Measurements from ENCODE around the gene TTC9. TPM values are rescaled to one million over a fixed set of nuclear protein-coding genes. Genes with fewer than 3 reads are reported as not detected.

TTC9 gene
- total and polyA plus RNA-seq, 9 of the 15 experiments (the other 6 are each of a cell fraction or from before 2014, with no cell fraction given), result 0.07 TPM; not detected in 8

DNA sequence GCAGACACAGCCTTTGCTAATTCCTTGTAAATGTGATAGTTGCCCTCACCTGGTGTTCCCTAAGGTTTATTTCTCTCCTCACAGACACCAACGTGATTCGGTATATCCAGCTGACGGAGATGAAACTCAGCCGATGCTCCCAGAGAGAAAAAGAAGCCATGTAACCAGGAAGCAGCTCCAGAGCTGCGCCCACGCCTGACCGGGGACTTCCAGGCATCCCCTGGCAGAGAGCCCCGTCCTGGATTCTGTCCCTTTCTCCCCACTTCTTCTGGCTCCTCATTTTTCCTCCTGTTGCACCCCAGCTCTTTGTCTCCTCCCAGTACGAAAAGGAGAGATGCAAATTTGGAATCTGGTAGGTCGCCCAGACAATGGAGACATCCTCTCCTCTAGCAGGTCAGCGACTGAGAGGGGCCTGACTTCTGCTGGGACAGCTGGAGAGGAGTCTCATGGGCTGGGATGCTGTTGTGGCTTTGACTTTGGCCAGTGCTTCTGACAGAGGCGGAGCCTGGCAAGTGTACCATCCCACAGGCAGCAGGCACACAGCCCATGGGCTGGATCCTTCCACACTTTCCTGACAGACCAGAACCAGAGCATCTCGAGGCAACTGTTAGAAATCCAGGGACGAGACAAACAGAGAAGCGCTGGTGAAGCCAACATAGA, 29.4 kb downstream of the TTC9 start:
- BruUV-seq (replicated peaks), result no TSS peak
- Histone ChIP-seq H3K79me2 (ENCODE audit: control insufficient read depth, insufficient read depth, low read length) (no peaks in the 10 kb centered on the region), H3K9ac (ENCODE audit: insufficient read depth in 1 of 2, low read depth in 2 of 2, low read length in 2 of 2) (no peak overlapping the region), H3K4me3 (no peak overlapping the region), H3K9me3 (replicated peaks; ENCODE audit: control insufficient read depth, insufficient read depth, low read depth, low read length) (no peaks in the 10 kb centered on the region), H3K4me2 (ENCODE audit: insufficient read depth, low read length) (no peak overlapping the region), H3K36me3 (ENCODE audit: control insufficient read depth, insufficient read depth, low read length) (no peaks in the 10 kb centered on the region), H3K4me1 (replicated peaks in 1 of 2; ENCODE audit: control insufficient read depth in 2 of 2, insufficient read depth in 2 of 2, low read length in 2 of 2) (no peaks in the 10 kb centered on the region), H3K27ac (ENCODE audit: extremely low read depth, low read depth, low read length) (no peak overlapping the region), H3K9me1 (ENCODE audit: control insufficient read depth, insufficient read depth, low read length) (no peaks in the 10 kb centered on the region), H2AFZ (ENCODE audit: low read depth, low read length) (no peak overlapping the region), H3K27me3 (ENCODE audit: control insufficient read depth in 2 of 2, insufficient read depth in 2 of 2, low read length in 2 of 2) (peaks cover 2 to 5% of the 10 kb centered on the region in 2 experiments; a peak in 1 of 5 replicates), H4K20me1 (replicated peaks; ENCODE audit: control insufficient read depth, insufficient read depth, low read length) (no peaks in the 10 kb centered on the region)
- 1% methylated on average over 14 of the region's 15 CpGs for WGBS (ENCODE audit: insufficient coverage, low coverage, missing lambda C conversion rate)
- intact Hi-C loops (cut with micrococcal nuclease), result no loop called here
- POLR2A ChIA-PET, result no interaction called here
- CTCF ChIA-PET (ENCODE audit: low intra/inter-chr PET ratio), result no interaction called here
- ATAC-seq (no peak), DNase-seq (ENCODE audit: extremely low read depth in 1 of 4, low spot score in 3 of 4) (no peak), FAIRE-seq (no peak)
- TF ChIP-seq ZNF75A (CRISPR knock-in tag; IDR thresholded peaks at IDR 0.05) (no peak), NFRKB (IDR thresholded peaks at IDR 0.05; ENCODE audit: low read depth) (no peak), ZNF740 (CRISPR knock-in tag; IDR thresholded peaks at IDR 0.05) (no peak), ZNF740 (tag; IDR thresholded peaks at IDR 0.05) (no peak), HDAC3 (IDR thresholded peaks at IDR 0.05; ENCODE audit: borderline replicate concordance, partially characterized antibody) (no peak), ZNF586 (CRISPR knock-in tag; conservative IDR thresholded peaks at IDR 0.05) (no peak), ARID1B (IDR thresholded peaks at IDR 0.05) (no peak), FIP1L1 (IDR thresholded peaks at IDR 0.05; ENCODE audit: low read depth, low read length, poor library complexity, severe bottlenecking) (no peak), NFIC (IDR thresholded peaks at IDR 0.05) (no peak), ZNF655 (CRISPR knock-in tag; IDR thresholded peaks at IDR 0.05) (no peak), ZNF764 (CRISPR knock-in tag; IDR thresholded peaks at IDR 0.05; ENCODE audit: low read depth) (no peak), E2F6 (IDR thresholded peaks at IDR 0.05; ENCODE audit: borderline replicate concordance in 1 of 2, extremely low read depth in 1 of 2, insufficient read depth in 1 of 2, insufficient read length in 1 of 2, low read depth in 1 of 2, low read length in 1 of 2, poor library complexity in 1 of 2, severe bottlenecking in 1 of 2) (no peak), PYGO2 (tag; IDR thresholded peaks at IDR 0.05) (no peak), RBM22 (IDR thresholded peaks at IDR 0.05; ENCODE audit: low read depth, low read length, poor library complexity, severe bottlenecking) (no peak), KAT7 (CRISPR knock-in tag; IDR thresholded peaks at IDR 0.05; ENCODE audit: borderline replicate concordance) (no peak)
- in situ Hi-C loops (cut with MboI), result no loop called here
